Measurements from ENCODE around the gene GRIN1.

GRCh38 chr9:137214620-137215019, 75.7 kb downstream of the GRIN1 start:
- TF ChIP-seq CTCF (CRISPR knock-in tag; IDR thresholded peaks at IDR 0.05) (no peak), SIN3B (IDR thresholded peaks at IDR 0.05; ENCODE audit: low read length) (no peak), NFIB (CRISPR knock-in tag; IDR thresholded peaks at IDR 0.05; ENCODE audit: borderline replicate concordance) (no peak), ZNF207 (IDR thresholded peaks at IDR 0.05; ENCODE audit: borderline replicate concordance) (no peak), POLR2AphosphoS5 (IDR thresholded peaks at IDR 0.05; ENCODE audit: low read depth, low read length) (no peak), REST (IDR thresholded peaks at IDR 0.05; ENCODE audit: borderline replicate concordance in 1 of 2, low read depth in 1 of 2, low read length in 2 of 2) (no peak), EZH2 (conservative IDR thresholded peaks at IDR 0.05; ENCODE audit: low read depth, low read length) (no peak), ATF3 (CRISPR knock-in tag; IDR thresholded peaks at IDR 0.05) (no peak), HDAC1 (CRISPR knock-in tag; IDR thresholded peaks at IDR 0.05) (no peak), POLR2A (IDR thresholded peaks at IDR 0.05; ENCODE audit: insufficient read depth in 1 of 2, low read depth in 2 of 2, low read length in 2 of 2) (no peak), FOXK1 (CRISPR knock-in tag; IDR thresholded peaks at IDR 0.05; ENCODE audit: borderline replicate concordance, low read depth) (no peak), PCBP1 (IDR thresholded peaks at IDR 0.05; ENCODE audit: borderline replicate concordance, low read depth, low read length) (no peak)

Data from HepG2 (cell line).